Mucosa of rectum (tissue), 2 donors: ENCODE data around the gene MLST8.

ENCODE experiments used
- H3K27ac ChIP-seq, 2 donors: one replicate each; pipeline ENCODE4 v1.7.0; 2013; ENCODE audit warnings: inconsistent platforms in 2 of 2, low read depth in 2 of 2, low read length in 2 of 2
- H3K27me3 ChIP-seq, 2 donors: one replicate each; pipeline ENCODE4 v1.7.0; 2013; ENCODE audit warnings: low read length in 2 of 2; ENCODE audit not compliant: control insufficient read depth in 2 of 2, insufficient read depth in 2 of 2
- H3K36me3 ChIP-seq, 2 donors: one replicate each; pipeline ENCODE4 v1.7.0; 2013; ENCODE audit warnings: low read length in 2 of 2; ENCODE audit not compliant: control insufficient read depth in 2 of 2, insufficient read depth in 2 of 2
- H3K4me1 ChIP-seq, 2 donors: one replicate each; pipeline ENCODE4 v1.7.0; 2013; ENCODE audit warnings: low read length in 2 of 2, mild to moderate bottlenecking in 1 of 2; ENCODE audit not compliant: control insufficient read depth in 2 of 2, insufficient read depth in 2 of 2
- H3K4me3 ChIP-seq, 2 donors: one replicate each; pipeline ENCODE4 v1.7.0; 2013; ENCODE audit warnings: low read length in 2 of 2
- H3K9ac ChIP-seq, 2 donors: one replicate each; pipeline ENCODE4 v1.7.0; 2013; ENCODE audit warnings: low read length in 2 of 2, low read depth in 1 of 2, mild to moderate bottlenecking in 1 of 2
- H3K9me3 ChIP-seq, 2 donors: one replicate each; pipeline ENCODE4 v1.7.0; 2013; ENCODE audit warnings: low read length in 2 of 2; ENCODE audit not compliant: control insufficient read depth in 2 of 2
- donor health status: healthy.
- donor health status: Normal muscosa, but diverticular disease.

Gene MLST8

GRCh38 chr16:2231016-2231931, 26.0 kb downstream of the MLST8 start:
- no peak overlapping the region for H3K27ac ChIP-seq
- H3K9me3 ChIP-seq = no peaks in the 10 kb centered on the region
- H3K9ac ChIP-seq = no peak overlapping the region
- no peak overlapping the region for H3K4me3 ChIP-seq
- peaks cover 5 to 9% of the 10 kb centered on the region in 2 donors for H3K4me1 ChIP-seq
- peaks cover under 1 to 1% of the 10 kb centered on the region in 2 donors for H3K27me3 ChIP-seq
- peaks cover 49 to 63% of the 10 kb centered on the region in 2 donors for H3K36me3 ChIP-seq

GRCh38 chr16:2232094-2232990, 27.1 kb downstream of the MLST8 start:
- Histone ChIP-seq H3K9ac (no peak overlapping the region), H3K4me1 (peaks cover 11 to 14% of the 10 kb centered on the region in 2 donors), H3K4me3 (no peak overlapping the region), H3K9me3 (no peaks in the 10 kb centered on the region), H3K27me3 (peaks cover 5 to 10% of the 10 kb centered on the region in 2 donors), H3K36me3 (peaks cover 49 to 63% of the 10 kb centered on the region in 2 donors), H3K27ac (no peak overlapping the region)

GRCh38 chr16:2233046-2233775, 28.0 kb downstream of the MLST8 start:
- no peak overlapping the region for H3K4me3 ChIP-seq
- H3K27me3 ChIP-seq = peaks cover 9 to 17% of the 10 kb centered on the region in 2 donors
- no peak overlapping the region for H3K9ac ChIP-seq
- no peak overlapping the region for H3K27ac ChIP-seq
- no peaks in the 10 kb centered on the region for H3K9me3 ChIP-seq
- H3K36me3 ChIP-seq = peaks cover 49 to 61% of the 10 kb centered on the region in 2 donors
- peaks cover 11 to 14% of the 10 kb centered on the region in 2 donors for H3K4me1 ChIP-seq

- H3K27me3 ChIP-seq = peaks cover 9 to 17% of the 10 kb centered on the region in 2 donors
- H3K36me3 ChIP-seq = peaks cover 43 to 51% of the 10 kb centered on the region in 2 donors
- peaks cover 11 to 14% of the 10 kb centered on the region in 2 donors for H3K4me1 ChIP-seq
- H3K4me3 ChIP-seq = no peak overlapping the region
- H3K9me3 ChIP-seq = no peaks in the 10 kb centered on the region
- H3K9ac ChIP-seq = no peak overlapping the region
- H3K27ac ChIP-seq = no peak overlapping the region
These were observed 28.9 kb downstream of the MLST8 start for GRCh38 chr16:2233872-2234812.

GRCh38 chr16:2234813-2235170, 29.5 kb downstream of the MLST8 start:
- Histone ChIP-seq H3K36me3 (peaks cover 37 to 45% of the 10 kb centered on the region in 2 donors), H3K27me3 (peaks cover 9 to 17% of the 10 kb centered on the region in 2 donors), H3K4me3 (no peak overlapping the region), H3K9ac (no peak overlapping the region), H3K9me3 (no peaks in the 10 kb centered on the region), H3K4me1 (peaks cover 11 to 14% of the 10 kb centered on the region in 2 donors), H3K27ac (no peak overlapping the region)

GRCh38 chr16:2235234-2235651, 30.0 kb downstream of the MLST8 start:
- no peaks in the 10 kb centered on the region for H3K9me3 ChIP-seq

GRCh38 chr16:2235695-2236336, 30.6 kb downstream of the MLST8 start:
- H3K9me3 ChIP-seq = no peaks in the 10 kb centered on the region
- no peak overlapping the region for H3K27ac ChIP-seq
- H3K9ac ChIP-seq = no peak overlapping the region
- no peak overlapping the region for H3K4me3 ChIP-seq
- peaks cover 11 to 14% of the 10 kb centered on the region in 2 donors for H3K4me1 ChIP-seq
- H3K36me3 ChIP-seq = peaks cover 34 to 39% of the 10 kb centered on the region in 2 donors
- peaks cover 9 to 17% of the 10 kb centered on the region in 2 donors for H3K27me3 ChIP-seq

More at GRCh38 chr16:2235234-2235651, 30.0 kb downstream of the MLST8 start:
- Histone ChIP-seq H3K27me3 (peaks cover 9 to 17% of the 10 kb centered on the region in 2 donors), H3K9ac (no peak overlapping the region), H3K4me1 (peaks cover 11 to 14% of the 10 kb centered on the region in 2 donors), H3K36me3 (peaks cover 34 to 43% of the 10 kb centered on the region in 2 donors), H3K4me3 (no peak overlapping the region), H3K27ac (no peak overlapping the region)

- peaks cover 11 to 14% of the 10 kb centered on the region in 2 donors for H3K4me1 ChIP-seq
- H3K4me3 ChIP-seq = peak within 1 kb of the TSS in 1 of 2 donors; percentile 35
- no peaks in the 10 kb centered on the region for H3K9me3 ChIP-seq
- H3K36me3 ChIP-seq = peaks cover 31 to 33% of the 10 kb centered on the region in 2 donors
- peaks cover 9 to 17% of the 10 kb centered on the region in 2 donors for H3K27me3 ChIP-seq
- no peak within 1 kb of the TSS for H3K27ac ChIP-seq
- no peak within 1 kb of the TSS for H3K9ac ChIP-seq
These were observed 31.3 kb downstream of the MLST8 start, which contains the start of gene DNASE1L2 for GRCh38 chr16:2236337-2237101. Gene DNASE1L2, plus strand, starts transcription at chr16:2236444. Its CDS starts 373 bp downstream, at chr16:2236817.
